ENCODE results near the gene GSTM5.

The GSTM5 gene

DNA sequence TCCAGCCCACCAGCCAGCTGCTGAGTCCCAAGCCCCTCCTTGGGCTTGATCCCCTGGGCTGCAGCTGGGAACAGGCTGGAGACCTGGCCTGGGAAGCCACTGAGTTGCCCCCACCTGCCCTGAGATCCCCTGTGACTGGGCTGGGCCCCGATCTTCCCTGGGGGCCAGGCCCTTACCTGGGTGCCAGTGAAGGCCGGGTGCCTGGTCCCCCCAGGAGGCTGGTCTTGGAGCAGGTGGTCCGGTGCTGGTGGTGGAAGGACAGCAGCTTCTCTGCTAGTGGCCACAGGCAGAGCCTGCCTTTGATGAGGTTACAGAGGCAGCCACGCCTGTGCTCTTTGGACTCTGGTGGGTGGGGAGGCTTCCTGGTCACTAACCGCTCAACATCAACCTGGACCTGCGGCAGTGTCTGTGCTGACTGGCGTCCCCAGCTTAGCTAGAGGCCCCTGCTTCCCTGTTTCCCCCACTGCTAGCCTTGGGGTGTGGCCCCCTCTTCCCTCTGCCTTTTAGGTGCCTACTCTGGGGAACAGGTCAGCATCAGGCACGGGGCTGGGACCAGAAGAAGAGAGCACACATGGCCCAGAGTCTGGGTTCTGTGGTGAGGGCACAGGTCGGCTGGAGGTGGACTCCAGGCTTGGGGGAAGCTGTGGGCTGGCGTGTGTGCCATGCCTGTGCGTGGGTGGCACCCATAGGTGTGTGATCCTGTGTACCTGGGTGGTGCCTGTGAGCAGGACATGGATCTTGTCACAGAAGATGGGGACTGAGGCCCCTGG, 51.8 kb downstream of the GSTM5 start, which contains the start of gene EPS8L3:
Gene EPS8L3, minus strand, starts transcription at position 278 of the 770 bp plus-strand sequence. CDS start 2,174 bp downstream, outside the sequence.
- no peak for TF ChIP-seq PPARA (CRISPR knock-in tag; IDR thresholded peaks at IDR 0.05; ENCODE audit: borderline replicate concordance)
- TF ChIP-seq ZNF70 (CRISPR knock-in tag; IDR thresholded peaks at IDR 0.05): no peak
- no peak for TF ChIP-seq GLIS3 (CRISPR knock-in tag; IDR thresholded peaks at IDR 0.05)
- no peak for TF ChIP-seq ZFP3 (CRISPR knock-in tag; IDR thresholded peaks at IDR 0.05)
- no peak for TF ChIP-seq ZNF565 (CRISPR knock-in tag; conservative IDR thresholded peaks at IDR 0.05; ENCODE audit: low read depth)
- TF ChIP-seq ZNF8 (CRISPR knock-in tag; IDR thresholded peaks at IDR 0.05): no peak
- no peak for TF ChIP-seq TCF4 (CRISPR knock-in tag; IDR thresholded peaks at IDR 0.05; ENCODE audit: borderline replicate concordance)
- no peak for TF ChIP-seq BACH2 (CRISPR knock-in tag; IDR thresholded peaks at IDR 0.05; ENCODE audit: borderline replicate concordance)
- TF ChIP-seq, protein P1, sequence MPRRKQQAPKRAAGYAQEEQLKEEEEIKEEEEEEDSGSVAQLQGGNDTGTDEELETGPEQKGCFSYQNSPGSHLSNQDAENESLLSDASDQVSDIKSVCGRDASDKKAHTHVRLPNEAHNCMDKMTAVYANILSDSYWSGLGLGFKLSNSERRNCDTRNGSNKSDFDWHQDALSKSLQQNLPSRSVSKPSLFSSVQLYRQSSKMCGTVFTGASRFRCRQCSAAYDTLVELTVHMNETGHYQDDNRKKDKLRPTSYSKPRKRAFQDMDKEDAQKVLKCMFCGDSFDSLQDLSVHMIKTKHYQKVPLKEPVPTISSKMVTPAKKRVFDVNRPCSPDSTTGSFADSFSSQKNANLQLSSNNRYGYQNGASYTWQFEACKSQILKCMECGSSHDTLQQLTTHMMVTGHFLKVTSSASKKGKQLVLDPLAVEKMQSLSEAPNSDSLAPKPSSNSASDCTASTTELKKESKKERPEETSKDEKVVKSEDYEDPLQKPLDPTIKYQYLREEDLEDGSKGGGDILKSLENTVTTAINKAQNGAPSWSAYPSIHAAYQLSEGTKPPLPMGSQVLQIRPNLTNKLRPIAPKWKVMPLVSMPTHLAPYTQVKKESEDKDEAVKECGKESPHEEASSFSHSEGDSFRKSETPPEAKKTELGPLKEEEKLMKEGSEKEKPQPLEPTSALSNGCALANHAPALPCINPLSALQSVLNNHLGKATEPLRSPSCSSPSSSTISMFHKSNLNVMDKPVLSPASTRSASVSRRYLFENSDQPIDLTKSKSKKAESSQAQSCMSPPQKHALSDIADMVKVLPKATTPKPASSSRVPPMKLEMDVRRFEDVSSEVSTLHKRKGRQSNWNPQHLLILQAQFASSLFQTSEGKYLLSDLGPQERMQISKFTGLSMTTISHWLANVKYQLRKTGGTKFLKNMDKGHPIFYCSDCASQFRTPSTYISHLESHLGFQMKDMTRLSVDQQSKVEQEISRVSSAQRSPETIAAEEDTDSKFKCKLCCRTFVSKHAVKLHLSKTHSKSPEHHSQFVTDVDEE (CRISPR knock-in tag; IDR thresholded peaks at IDR 0.05): no peak
- TF ChIP-seq, protein P2, sequence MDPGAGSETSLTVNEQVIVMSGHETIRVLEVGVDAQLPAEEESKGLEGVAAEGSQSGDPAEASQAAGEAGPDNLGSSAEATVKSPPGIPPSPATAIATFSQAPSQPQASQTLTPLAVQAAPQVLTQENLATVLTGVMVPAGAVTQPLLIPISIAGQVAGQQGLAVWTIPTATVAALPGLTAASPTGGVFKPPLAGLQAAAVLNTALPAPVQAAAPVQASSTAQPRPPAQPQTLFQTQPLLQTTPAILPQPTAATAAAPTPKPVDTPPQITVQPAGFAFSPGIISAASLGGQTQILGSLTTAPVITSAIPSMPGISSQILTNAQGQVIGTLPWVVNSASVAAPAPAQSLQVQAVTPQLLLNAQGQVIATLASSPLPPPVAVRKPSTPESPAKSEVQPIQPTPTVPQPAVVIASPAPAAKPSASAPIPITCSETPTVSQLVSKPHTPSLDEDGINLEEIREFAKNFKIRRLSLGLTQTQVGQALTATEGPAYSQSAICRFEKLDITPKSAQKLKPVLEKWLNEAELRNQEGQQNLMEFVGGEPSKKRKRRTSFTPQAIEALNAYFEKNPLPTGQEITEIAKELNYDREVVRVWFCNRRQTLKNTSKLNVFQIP (CRISPR knock-in tag; IDR thresholded peaks at IDR 0.05; ENCODE audit: borderline replicate concordance, low read depth): no peak
- TF ChIP-seq SNAI2 (CRISPR knock-in tag; IDR thresholded peaks at IDR 0.05): no peak
- ATAC-seq: no peak

DNA sequence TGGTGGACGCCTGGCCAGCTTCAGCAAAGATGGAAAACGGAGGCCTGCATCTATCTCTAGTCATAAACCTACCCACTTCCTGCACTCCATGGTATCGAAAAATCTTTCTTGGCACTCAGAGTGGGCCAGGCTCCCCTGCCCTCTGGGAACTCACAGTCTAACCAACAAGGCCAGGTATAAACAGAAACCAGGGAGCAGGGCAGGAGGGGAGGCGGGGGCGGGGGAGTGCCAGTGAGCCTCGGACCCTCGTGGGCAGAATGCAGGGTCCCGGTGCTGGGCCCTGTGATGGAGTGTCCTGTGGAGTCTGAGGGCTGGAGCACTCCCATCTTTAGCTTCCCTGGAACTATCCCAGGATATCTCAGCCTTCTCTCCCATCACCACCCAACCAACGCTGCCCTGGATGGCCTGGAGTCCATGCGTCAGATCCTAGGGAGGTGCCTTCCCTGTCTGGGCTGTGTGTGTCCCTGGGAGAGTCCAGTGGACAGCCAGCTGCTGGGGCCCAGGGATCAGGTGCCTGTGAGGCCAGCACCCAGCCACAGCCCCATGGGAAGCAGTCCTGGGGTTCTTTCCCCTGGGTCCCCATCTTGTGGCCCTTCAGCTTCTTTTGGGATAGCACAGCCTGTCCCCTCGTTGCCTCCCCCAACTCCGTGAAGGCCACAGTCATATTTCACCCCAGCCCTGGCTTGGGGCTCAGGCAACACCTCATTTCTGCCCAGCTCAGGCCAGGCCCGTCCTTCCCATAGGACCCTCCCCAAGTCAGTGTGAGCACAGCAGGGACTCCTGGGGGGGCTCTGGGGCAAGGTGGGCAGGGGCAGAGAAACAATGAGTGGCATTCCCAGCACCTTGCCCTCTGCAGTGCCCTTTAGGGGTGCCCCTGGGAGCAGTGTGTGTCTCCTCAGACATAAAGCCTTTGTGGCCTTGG, 52.8 kb downstream of the GSTM5 start:
- no peak for TF ChIP-seq ZNF565 (CRISPR knock-in tag; conservative IDR thresholded peaks at IDR 0.05; ENCODE audit: low read depth)
- TF ChIP-seq RARB (CRISPR knock-in tag; IDR thresholded peaks at IDR 0.05): no peak
- TF ChIP-seq, protein P3, sequence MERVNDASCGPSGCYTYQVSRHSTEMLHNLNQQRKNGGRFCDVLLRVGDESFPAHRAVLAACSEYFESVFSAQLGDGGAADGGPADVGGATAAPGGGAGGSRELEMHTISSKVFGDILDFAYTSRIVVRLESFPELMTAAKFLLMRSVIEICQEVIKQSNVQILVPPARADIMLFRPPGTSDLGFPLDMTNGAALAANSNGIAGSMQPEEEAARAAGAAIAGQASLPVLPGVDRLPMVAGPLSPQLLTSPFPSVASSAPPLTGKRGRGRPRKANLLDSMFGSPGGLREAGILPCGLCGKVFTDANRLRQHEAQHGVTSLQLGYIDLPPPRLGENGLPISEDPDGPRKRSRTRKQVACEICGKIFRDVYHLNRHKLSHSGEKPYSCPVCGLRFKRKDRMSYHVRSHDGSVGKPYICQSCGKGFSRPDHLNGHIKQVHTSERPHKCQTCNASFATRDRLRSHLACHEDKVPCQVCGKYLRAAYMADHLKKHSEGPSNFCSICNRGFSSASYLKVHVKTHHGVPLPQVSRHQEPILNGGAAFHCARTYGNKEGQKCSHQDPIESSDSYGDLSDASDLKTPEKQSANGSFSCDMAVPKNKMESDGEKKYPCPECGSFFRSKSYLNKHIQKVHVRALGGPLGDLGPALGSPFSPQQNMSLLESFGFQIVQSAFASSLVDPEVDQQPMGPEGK (CRISPR knock-in tag; IDR thresholded peaks at IDR 0.05; ENCODE audit: borderline replicate concordance): no peak
- no peak for ATAC-seq

DNA sequence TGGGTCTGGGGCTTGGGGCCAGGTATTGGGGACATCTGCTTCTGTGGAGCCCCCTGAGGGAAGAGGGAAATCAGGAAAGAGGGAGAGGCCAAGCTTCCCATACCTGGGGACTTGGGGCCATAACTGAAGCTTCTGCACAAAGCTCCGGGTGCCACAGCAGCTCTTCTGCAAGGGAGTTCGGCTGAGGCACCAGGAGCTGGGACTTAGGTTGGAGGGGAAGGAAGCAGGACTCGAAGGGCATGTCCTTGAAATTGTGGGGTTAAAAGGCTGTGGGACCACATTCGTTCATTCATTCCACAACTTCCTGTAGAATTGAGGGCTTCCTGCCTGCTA, 53.4 kb downstream of the GSTM5 start:
- ATAC-seq: no peak
- TF ChIP-seq, protein P4, sequence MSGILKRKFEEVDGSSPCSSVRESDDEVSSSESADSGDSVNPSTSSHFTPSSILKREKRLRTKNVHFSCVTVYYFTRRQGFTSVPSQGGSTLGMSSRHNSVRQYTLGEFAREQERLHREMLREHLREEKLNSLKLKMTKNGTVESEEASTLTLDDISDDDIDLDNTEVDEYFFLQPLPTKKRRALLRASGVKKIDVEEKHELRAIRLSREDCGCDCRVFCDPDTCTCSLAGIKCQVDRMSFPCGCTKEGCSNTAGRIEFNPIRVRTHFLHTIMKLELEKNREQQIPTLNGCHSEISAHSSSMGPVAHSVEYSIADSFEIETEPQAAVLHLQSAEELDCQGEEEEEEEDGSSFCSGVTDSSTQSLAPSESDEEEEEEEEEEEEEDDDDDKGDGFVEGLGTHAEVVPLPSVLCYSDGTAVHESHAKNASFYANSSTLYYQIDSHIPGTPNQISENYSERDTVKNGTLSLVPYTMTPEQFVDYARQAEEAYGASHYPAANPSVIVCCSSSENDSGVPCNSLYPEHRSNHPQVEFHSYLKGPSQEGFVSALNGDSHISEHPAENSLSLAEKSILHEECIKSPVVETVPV (CRISPR knock-in tag; IDR thresholded peaks at IDR 0.05): no peak
- no peak for TF ChIP-seq ZNF70 (CRISPR knock-in tag; IDR thresholded peaks at IDR 0.05)
- no peak for TF ChIP-seq OSR1 (CRISPR knock-in tag; IDR thresholded peaks at IDR 0.05)
- TF ChIP-seq RARB (CRISPR knock-in tag; IDR thresholded peaks at IDR 0.05): no peak
- TF ChIP-seq, protein P2 (CRISPR knock-in tag; IDR thresholded peaks at IDR 0.05; ENCODE audit: borderline replicate concordance, low read depth): no peak
- no peak for TF ChIP-seq ZFP30 (CRISPR knock-in tag; IDR thresholded peaks at IDR 0.05)
- TF ChIP-seq TOX (CRISPR knock-in tag; IDR thresholded peaks at IDR 0.05; ENCODE audit: borderline replicate concordance): no peak
- no peak for TF ChIP-seq GLIS3 (CRISPR knock-in tag; IDR thresholded peaks at IDR 0.05)
- TF ChIP-seq, protein P1 (CRISPR knock-in tag; IDR thresholded peaks at IDR 0.05): no peak
- no peak for TF ChIP-seq BACH2 (CRISPR knock-in tag; IDR thresholded peaks at IDR 0.05; ENCODE audit: borderline replicate concordance)
- TF ChIP-seq ZNF565 (CRISPR knock-in tag; conservative IDR thresholded peaks at IDR 0.05; ENCODE audit: low read depth): no peak
- no peak for TF ChIP-seq ZC3H10 (CRISPR knock-in tag; IDR thresholded peaks at IDR 0.05)
- TF ChIP-seq, protein P3 (CRISPR knock-in tag; IDR thresholded peaks at IDR 0.05; ENCODE audit: borderline replicate concordance): no peak
- TF ChIP-seq CSDC2 (CRISPR knock-in tag; IDR thresholded peaks at IDR 0.05): no peak
- TF ChIP-seq TCF4 (CRISPR knock-in tag; IDR thresholded peaks at IDR 0.05; ENCODE audit: borderline replicate concordance): no peak
- TF ChIP-seq ESRRG (CRISPR knock-in tag; IDR thresholded peaks at IDR 0.05): no peak
